GM12878 (cell line): ENCODE measurements around the gene C1D. TPM values are rescaled to one million over a fixed set of nuclear protein-coding genes. Genes with fewer than 3 reads are reported as not detected.

ENCODE experiments used
- ATAC-seq: fragments of 200-7000 bp; cut with Tn5 transposase; 3 replicates; pipeline ENCODE4 v1.9.1; 2020; ENCODE audit warnings: mild to moderate bottlenecking, moderate library complexity
- BruUV-seq: library from RNA; stranded (reverse); fragments of 400-500 nt; replicated peaks from 2 replicates; lab custom pipeline; 2021; lab: Mats Ljungman, UMichigan
- CTCF ChIA-PET: fragments of 300-600 bp; sonication (Branson Sonifier 250); formaldehyde crosslinking; extraction: SDS; loops from one replicate; lab custom pipeline; 2021; ENCODE audit warnings: inconsistent platforms; lab: Yijun Ruan, JAX
- POLR2A ChIA-PET: fragments of 350-600 bp; formaldehyde crosslinking; extraction: SDS; loops from one replicate; lab custom pipeline; 2021; ENCODE audit warnings: inconsistent platforms; lab: Charles Lee
- RAD21 ChIA-PET: fragments of 300-600 bp; sonication (Branson Sonifier 250); formaldehyde crosslinking; loops from one replicate; lab custom pipeline; 2023; ENCODE audit warnings: antibody characterized with exemption; ENCODE audit not compliant: unreplicated experiment; lab: Charles Lee
- SMC1A ChIA-PET: fragments of 300-600 bp; sonication (Branson Sonifier 250); formaldehyde crosslinking; loops from one replicate; lab custom pipeline; 2023; ENCODE audit not compliant: unreplicated experiment, uncharacterized antibody; lab: Charles Lee
- DNase-seq: peaks from one replicate; pipeline ENCODE4 v3.0.0-alpha.2; 2011; ENCODE audit warnings: low read depth, low spot score
- FAIRE-seq: peaks from 3 replicates; lab custom pipeline; 2011; peaks lifted over from hg19 to GRCh38; lab: Jason Lieb, UNC
- H2AFZ ChIP-seq: 2 replicates; pipeline ENCODE4 v1.6.0; 2011; ENCODE audit warnings: low read depth, low read length, control low read depth; ENCODE audit not compliant: control insufficient read depth
- H3K27ac ChIP-seq: 2 replicates; pipeline ENCODE4 v1.5.1; 2011; ENCODE audit warnings: control low read depth; ENCODE audit not compliant: control insufficient read depth, insufficient read depth
- H3K27me3 ChIP-seq, 2 experiments: replicated peaks in 1 of 2; 2 replicates each; pipeline versions ENCODE4 v1.6.0 to v1.6.1; 2011; ENCODE audit warnings: low read length in 1 of 2; ENCODE audit not compliant: control insufficient read depth in 2 of 2, insufficient read depth in 2 of 2
- H3K36me3 ChIP-seq, 2 experiments: 2 replicates each; pipeline ENCODE4 v1.5.1; 2011; ENCODE audit warnings: low read length in 1 of 2; ENCODE audit not compliant: control insufficient read depth in 2 of 2, insufficient read depth in 2 of 2
- H3K4me1 ChIP-seq: 2 replicates; pipeline ENCODE4 v1.6.1; 2011; ENCODE audit warnings: mild to moderate bottlenecking, low read length, moderate library complexity, mixed read lengths; ENCODE audit not compliant: control insufficient read depth, insufficient read depth
- H3K4me2 ChIP-seq: 2 replicates; pipeline ENCODE4 v1.6.0; 2011; ENCODE audit warnings: control low read depth; ENCODE audit not compliant: control insufficient read depth, insufficient read depth
- H3K4me3 ChIP-seq: fragments of 200-600 bp; sonication (generic); 2 replicates; pipeline ENCODE4 v1.5.1; 2016
- H3K79me2 ChIP-seq: 2 replicates; pipeline ENCODE4 v1.6.0; 2011; ENCODE audit warnings: low read length; ENCODE audit not compliant: control insufficient read depth, insufficient read depth
- H3K9ac ChIP-seq: 2 replicates; pipeline ENCODE4 v1.8.0; 2011; ENCODE audit warnings: low read length, control low read depth, mixed read lengths; ENCODE audit not compliant: control insufficient read depth, insufficient read depth
- H3K9me3 ChIP-seq: replicated peaks from 3 replicates; pipeline ENCODE4 v1.5.1; 2011; ENCODE audit warnings: mild to moderate bottlenecking, low read length; ENCODE audit not compliant: control insufficient read depth, insufficient read depth
- H4K20me1 ChIP-seq: 2 replicates; pipeline ENCODE4 v1.6.0; 2011; ENCODE audit not compliant: control insufficient read depth, insufficient read depth
- CEBPZ ChIP-seq: fragments of 150-350 bp; IDR thresholded peaks from 2 replicates; pipeline ENCODE4 v1.6.1; 2016; ENCODE audit warnings: low read depth, low read length
- CHD1 ChIP-seq: IDR thresholded peaks from 2 replicates; pipeline ENCODE4 v1.6.1; 2012; ENCODE audit warnings: low read depth, low read length, improper control_type of control experiment
- SP1 ChIP-seq: IDR thresholded peaks from one replicate; pipeline ENCODE4 v1.6.1; 2011; ENCODE audit warnings: low read depth, low read length
- ZNF207 ChIP-seq: fragments of 450-650 bp; IDR thresholded peaks from 2 replicates; pipeline ENCODE4 v1.6.1; 2014; ENCODE audit warnings: antibody characterized with exemption, mild to moderate bottlenecking, borderline replicate concordance
- whole genome bisulfite sequencing: methylation state at CpG from one replicate; pipeline ENCODE4 v1.1.6; 2016; ENCODE audit warnings: low lambda C conversion rate; ENCODE audit not compliant: insufficient replicate concordance, insufficient coverage; ENCODE audit errors: missing lambda C conversion rate; 5-methylcytosine and 5-hydroxymethylcytosine counted together
- in situ Hi-C: fragments of 300-500 bp; cut with MboI; formaldehyde crosslinking; loops from 9 replicates; pipeline ENCODE4 v1.14.3; 2018; ENCODE audit warnings: mixed read lengths
- intact Hi-C: fragments of 100-400 bp; cut with micrococcal nuclease; formaldehyde crosslinking; loops from one replicate; pipeline ENCODE4 v1.14.2; 2022; ENCODE audit not compliant: unreplicated experiment
- polyA plus RNA-seq, 11 experiments: library from polyadenylated mRNA; depleted of rRNA in 4 of 11; unstranded in 6 of 11; stranded (reverse) in 5 of 11; fragments of >200 nt; fragmentation: Nextera tagmentation in 4 of 11; fragmentation: Illumina TruSeq in 1 of 11; extraction: Ambion mirVana in 4 of 11; extraction: Trizol in 1 of 11; gene quantifications; 1 replicate in 1 of 11; 2 replicates in 10 of 11; pipeline versions ENCODE4 v1.2.1 to v1.2.3, GENCODE V29; 2011 to 2016; ENCODE audit warnings: inconsistent platforms in 2 of 11, missing spikeins in 2 of 11, low read depth in 1 of 11
- total RNA-seq, 4 experiments: library from RNA; depleted of rRNA in 3 of 4; stranded (reverse); fragments of >200 nt in 3 of 4; fragmentation: Illumina TruSeq in 1 of 4; extraction: Trizol in 1 of 4; gene quantifications; 2 replicates each; pipeline versions ENCODE4 v1.2.1 to v1.2.3, GENCODE V29; 2013 to 2021

The C1D gene
- total and polyA plus RNA-seq, 10 of the 15 experiments (the other 5 are each of a cell fraction or from before 2014, with no cell fraction given) = 18.9 to 152 (median 59.1) TPM

DNA sequence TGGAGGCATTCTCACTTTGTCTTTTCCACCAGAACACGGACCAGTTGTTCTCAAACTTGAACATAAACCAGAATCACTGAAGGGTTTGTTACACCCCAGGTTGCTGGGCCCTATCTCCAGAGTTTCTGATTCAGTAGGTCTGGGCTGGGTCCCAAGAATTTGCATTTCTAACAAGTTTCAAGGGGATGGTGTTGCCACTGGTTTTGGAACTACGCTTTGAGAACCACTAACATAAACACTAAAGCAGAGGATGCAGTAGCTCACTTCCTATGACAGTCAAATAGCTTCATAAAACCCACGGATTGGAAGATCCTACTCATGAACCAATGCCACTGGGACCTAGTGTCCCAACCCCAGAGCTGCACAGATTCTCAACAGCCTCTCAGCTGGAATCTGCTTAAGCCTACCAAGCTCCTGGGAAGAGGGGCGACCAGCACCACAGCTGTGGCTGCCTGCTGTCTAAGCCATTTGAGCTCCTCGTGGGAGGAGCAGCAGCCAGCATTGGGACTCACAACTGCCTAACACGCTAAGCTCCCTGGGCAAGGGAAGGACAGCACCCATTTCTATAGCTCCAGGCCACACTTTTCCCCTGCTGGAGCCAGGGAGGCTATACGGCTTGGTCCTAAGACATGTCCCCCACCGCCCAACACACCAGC lies 62.5 kb downstream of the C1D start:
- H4K20me1 ChIP-seq = no peaks in the 10 kb centered on the region
- CTCF ChIA-PET = interaction anchor here (0.8 kb wide), 1 partner anchor 22 kb away, joined by 3 read pairs; no protein-coding TSS in a partner anchor
- DNase-seq (no peak), ATAC-seq (no peak), FAIRE-seq (no peak)
- TF ChIP-seq CEBPZ (no peak), SP1 (no peak), CHD1 (no peak)
- no peak overlapping the region for H3K27ac ChIP-seq
- H3K9ac ChIP-seq = no peak overlapping the region
- H3K27me3 ChIP-seq = no peaks in the 10 kb centered on the region
- H3K9me3 ChIP-seq = no peaks in the 10 kb centered on the region
- no peak overlapping the region for H3K4me3 ChIP-seq
- no peak overlapping the region for H3K4me2 ChIP-seq
- H3K79me2 ChIP-seq = no peaks in the 10 kb centered on the region
- H2AFZ ChIP-seq = no peak overlapping the region
- POLR2A ChIA-PET = no interaction called here
- no peaks in the 10 kb centered on the region for H3K36me3 ChIP-seq
- RAD21 ChIA-PET = no interaction called here
- no TSS peak for BruUV-seq
- SMC1A ChIA-PET = no interaction called here
- intact Hi-C loops = no loop called here
- no peaks in the 10 kb centered on the region for H3K4me1 ChIP-seq
- in situ Hi-C loops = no loop called here
- WGBS = 14% methylated on average over 8 of the region's 8 CpGs

DNA sequence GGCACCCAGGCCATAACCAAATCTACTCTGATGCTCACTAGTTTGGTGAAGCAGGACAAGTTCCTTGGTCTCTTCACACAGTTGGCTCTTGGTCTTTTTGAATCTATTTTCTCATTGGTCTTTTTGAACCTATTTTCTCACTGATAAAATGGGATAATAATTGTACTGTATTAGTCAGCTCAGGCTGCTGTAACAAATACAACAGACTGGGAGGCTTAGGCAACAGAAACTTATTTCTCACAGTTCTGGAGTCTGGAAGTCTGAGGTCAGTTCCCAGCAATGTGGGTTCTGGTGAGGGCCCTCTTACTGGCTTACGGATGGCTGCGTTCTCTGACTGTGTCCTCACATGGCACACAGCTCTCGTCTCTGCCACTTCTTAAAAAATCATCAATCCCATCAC lies 63.5 kb downstream of the C1D start:
- DNase-seq (no peak), ATAC-seq (no peak), FAIRE-seq (no peak)
- Histone ChIP-seq H3K27me3 (no peaks in the 10 kb centered on the region), H3K4me1 (no peaks in the 10 kb centered on the region), H3K9me3 (no peaks in the 10 kb centered on the region), H3K4me3 (no peak overlapping the region), H4K20me1 (no peaks in the 10 kb centered on the region), H3K9ac (no peak overlapping the region), H3K79me2 (no peaks in the 10 kb centered on the region), H3K4me2 (no peak overlapping the region), H3K27ac (no peak overlapping the region), H3K36me3 (no peaks in the 10 kb centered on the region), H2AFZ (no peak overlapping the region)
- SMC1A ChIA-PET = no interaction called here
- in situ Hi-C loops (no loop called here), intact Hi-C loops (no loop called here)
- POLR2A ChIA-PET = no interaction called here
- RAD21 ChIA-PET = no interaction called here
- WGBS = 44% methylated on average over 3 of the region's 3 CpGs
- CTCF ChIA-PET = no interaction called here
- no TSS peak for BruUV-seq
- no peak for TF ChIP-seq ZNF207
